K562 (cell line): Measurements from ENCODE around the gene CFD. TPM values are rescaled to one million over a fixed set of nuclear protein-coding genes. Genes with fewer than 3 reads are reported as not detected.

Source experiments
- ADNP ChIP-seq: fragments of 200-800 bp; sonication (Bioruptor generic); IDR thresholded peaks from 2 replicates; pipeline ENCODE4 v1.6.1; 2016; ENCODE audit warnings: missing genetic modification characterization, missing compliant biosample characterization
- ARID1B ChIP-seq: fragments of 450-650 bp; IDR thresholded peaks from 2 replicates; pipeline ENCODE4 v1.6.1; 2016; ENCODE audit warnings: antibody characterized with exemption, mild to moderate bottlenecking, inconsistent platforms
- CCNT2 ChIP-seq: IDR thresholded peaks from 2 replicates; pipeline ENCODE4 v1.6.1; 2011; ENCODE audit warnings: borderline replicate concordance, low read depth, mild to moderate bottlenecking, moderate library complexity, mixed read lengths, low read length; ENCODE audit not compliant: insufficient read length; ENCODE audit errors: extremely low read depth
- CHCHD3 ChIP-seq: fragments of 250-450 bp; sonication (Bioruptor Pico); IDR thresholded peaks from 2 replicates; pipeline ENCODE4 v2.1.2; 2022; ENCODE audit warnings: mild to moderate bottlenecking
- HMGXB4 ChIP-seq: sonication (generic); formaldehyde crosslinking; IDR thresholded peaks from 2 replicates; pipeline ENCODE4 v1.8.1; 2023; ENCODE audit warnings: mild to moderate bottlenecking, missing genetic modification reagents
- LCOR ChIP-seq: sonication (generic); formaldehyde crosslinking; IDR thresholded peaks from 2 replicates; pipeline ENCODE4 v1.8.0; 2022; ENCODE audit warnings: mild to moderate bottlenecking, missing genetic modification reagents
- MLX ChIP-seq, 2 experiments: fragments of 450-650 bp in 1 of 2; sonication (generic) in 1 of 2; formaldehyde crosslinking; conservative IDR thresholded peaks; 2 replicates each; pipeline versions ENCODE4 v1.4.0 to v1.8.1; 2020 to 2022; ENCODE audit warnings: mild to moderate bottlenecking in 1 of 2, missing genetic modification reagents in 1 of 2
- NR2F6 ChIP-seq: fragments of 450-650 bp; formaldehyde crosslinking; IDR thresholded peaks from 2 replicates; pipeline ENCODE4 v1.4.0; 2020; ENCODE audit warnings: mild to moderate bottlenecking
- POLR2A ChIP-seq: fragments of 450-650 bp; conservative IDR thresholded peaks from 2 replicates; pipeline ENCODE4 v1.6.1; 2016
- POLR2G ChIP-seq: fragments of 200-400 bp; formaldehyde crosslinking; IDR thresholded peaks from 2 replicates; pipeline ENCODE4 v1.6.1; 2017; ENCODE audit warnings: low read depth, mild to moderate bottlenecking, antibody characterized with exemption, low read length, moderate library complexity
- RBFOX2 ChIP-seq: fragments of 200-400 bp; formaldehyde crosslinking; IDR thresholded peaks from 2 replicates; pipeline ENCODE4 v1.6.1; 2017; ENCODE audit warnings: low read depth, mild to moderate bottlenecking, low read length, moderate library complexity
- RBM39 ChIP-seq: fragments of 200-400 bp; formaldehyde crosslinking; optimal IDR thresholded peaks from 2 replicates; pipeline ENCODE3; 2018; ENCODE audit warnings: low read depth, low read length
- SUPT5H ChIP-seq: fragments of 450-650 bp; IDR thresholded peaks from 2 replicates; pipeline ENCODE4 v1.6.1; 2016
- ZBTB33 ChIP-seq: sonication (generic); formaldehyde crosslinking; IDR thresholded peaks from 2 replicates; pipeline ENCODE4 v1.8.1; 2023; ENCODE audit warnings: mild to moderate bottlenecking, missing genetic modification reagents
- ZC3H11A ChIP-seq: IDR thresholded peaks from 2 replicates; pipeline ENCODE4 v1.6.1; 2012; ENCODE audit warnings: low read depth, low read length, improper control_type of control experiment
- ZFP91 ChIP-seq: sonication (generic); formaldehyde crosslinking; IDR thresholded peaks from 2 replicates; pipeline ENCODE4 v1.8.0; 2022; ENCODE audit warnings: mild to moderate bottlenecking, missing genetic modification reagents
- ZNF3 ChIP-seq: fragments of 250-450 bp; sonication (Bioruptor Pico); IDR thresholded peaks from 2 replicates; pipeline ENCODE4 v1.5.0; 2021; ENCODE audit warnings: mild to moderate bottlenecking, moderate library complexity
- ZSCAN32 ChIP-seq: fragments of 450-650 bp; formaldehyde crosslinking; IDR thresholded peaks from 2 replicates; pipeline ENCODE4 v1.4.0; 2020; ENCODE audit warnings: mild to moderate bottlenecking, moderate library complexity
- polyA plus RNA-seq, 8 experiments: library from polyadenylated mRNA; depleted of rRNA in 4 of 8; stranded (reverse) in 5 of 8; unstranded in 3 of 8; fragments of >200 nt; fragmentation: Nextera tagmentation in 2 of 8; fragmentation: Illumina TruSeq in 1 of 8; extraction: Ambion mirVana in 2 of 8; extraction: Trizol in 1 of 8; gene quantifications; 2 replicates each; pipeline versions ENCODE4 v1.2.1 to v1.2.3, GENCODE V29; 2011 to 2014; ENCODE audit warnings: inconsistent platforms in 1 of 8, missing spikeins in 1 of 8
- total RNA-seq, 7 experiments: library from RNA; depleted of rRNA in 6 of 7; stranded (reverse); fragments of >200 nt in 6 of 7; fragmentation: Illumina TruSeq in 2 of 7; extraction: Trizol in 2 of 7; gene quantifications; 2 replicates each; pipeline versions ENCODE4 v1.2.1 to v1.2.3, GENCODE V29; 2011 to 2021; ENCODE audit warnings: low replicate concordance in 1 of 7

Gene CFD
- total and polyA plus RNA-seq, 9 of the 15 experiments (the other 6 are each of a cell fraction or from before 2014, with no cell fraction given) = 0.52 to 59.4 (median 7.6) TPM

GRCh38 chr19:810077-810855 lies 49.2 kb upstream of the CFD start (continued):
- TF ChIP-seq MLX (CRISPR knock-in tag; conservative IDR thresholded peaks at IDR 0.05) = no peak
- no peak for TF ChIP-seq ZC3H11A
- no peak for TF ChIP-seq ARID1B
- TF ChIP-seq ADNP (tag) = 0 out of 2 replicates have a peak, but pooled peaks have one; percentile 16
- TF ChIP-seq ZFP91 (CRISPR knock-in tag) = no peak
- no peak for TF ChIP-seq CHCHD3 (CRISPR knock-in tag)
- TF ChIP-seq POLR2A = peak; percentile 64; the same call in 1 of the 2 replicates
- peak; percentile 5 for TF ChIP-seq CCNT2
- peak; percentile 50; the same call in 1 of the 2 replicates for TF ChIP-seq SUPT5H
- no peak for TF ChIP-seq ZSCAN32
- peak; percentile 48 for TF ChIP-seq POLR2G
- no peak for TF ChIP-seq LCOR (CRISPR knock-in tag)
- TF ChIP-seq RBFOX2 = peak; percentile 56
- TF ChIP-seq HMGXB4 = no peak
- TF ChIP-seq ZBTB33 (CRISPR knock-in tag) = peak; percentile 93
- no peak for TF ChIP-seq NR2F6 (CRISPR knock-in tag)
- no peak for TF ChIP-seq RBM39
- TF ChIP-seq ZNF3 (CRISPR knock-in tag) = no peak
